ENCODE results near the gene OR2W3.

GRCh38 chr1:247905910-247906503, 10.6 kb downstream of the OR2W3 start:
- TF ChIP-seq CTCF (conservative IDR thresholded peaks at IDR 0.05) (no peak), EZH2 (IDR thresholded peaks at IDR 0.05; ENCODE audit: low read depth) (no peak)
